NCI-H2107 (cell line): ENCODE data around the gene DAGLA.

ENCODE experiments used
- DNase-seq: peaks from one replicate; lab custom pipeline; 2025; lab: John Stamatoyannopoulos, UW

The DAGLA gene

GRCh38 chr11:61747192-61747966 is 67.2 kb downstream of the DAGLA start:
- no peak for DNase-seq

- DNase-seq = no peak
These were observed 67.7 kb downstream of the DAGLA start for GRCh38 chr11:61747967-61748285.

- no peak for DNase-seq
These were observed 69.5 kb downstream of the DAGLA start for GRCh38 chr11:61749591-61750217.

GRCh38 chr11:61750631-61751273 is 70.6 kb downstream of the DAGLA start:
- DNase-seq = no peak

- no peak for DNase-seq
These were observed 71.2 kb downstream of the DAGLA start for GRCh38 chr11:61751384-61751783.

- no peak for DNase-seq
These were observed 72.1 kb downstream of the DAGLA start, which contains the start of gene MYRF for GRCh38 chr11:61752117-61752924. Gene MYRF, plus strand, starts transcription at chr11:61752636. Its CDS starts 109 bp downstream, at chr11:61752745.

- no peak for DNase-seq
These were observed 72.8 kb downstream of the DAGLA start for GRCh38 chr11:61752925-61753521.

GRCh38 chr11:61753672-61754071 is 73.5 kb downstream of the DAGLA start:
- no peak for DNase-seq

GRCh38 chr11:61754534-61755482 is 74.6 kb downstream of the DAGLA start:
- DNase-seq = no peak

GRCh38 chr11:61756147-61756451 is 75.9 kb downstream of the DAGLA start:
- no peak for DNase-seq

- DNase-seq = no peak
These were observed 76.4 kb downstream of the DAGLA start for GRCh38 chr11:61756452-61757212.

- no peak for DNase-seq
These were observed 77.1 kb downstream of the DAGLA start for GRCh38 chr11:61757213-61757862.

- DNase-seq = no peak
These were observed 80.8 kb downstream of the DAGLA start for GRCh38 chr11:61760946-61761345.

GRCh38 chr11:61761440-61762222 is 81.4 kb downstream of the DAGLA start:
- DNase-seq = no peak

- no peak for DNase-seq
These were observed 82.0 kb downstream of the DAGLA start for GRCh38 chr11:61762223-61762615.

GRCh38 chr11:61762798-61763197 is 82.6 kb downstream of the DAGLA start:
- DNase-seq = no peak

GRCh38 chr11:61763930-61764605 is 83.9 kb downstream of the DAGLA start:
- no peak for DNase-seq

- no peak for DNase-seq
These were observed 84.5 kb downstream of the DAGLA start for GRCh38 chr11:61764606-61765260.
